22Rv1 (cell line): ENCODE measurements around the gene CDKAL1.
"Not testable (repeated sequence)": the region's sequence is repeated elsewhere in the genome, so short reads cannot be mapped to it uniquely, and the experiment has no call there.

Experiments
- H3K27ac ChIP-seq: fragments of 450-650 bp; 2 replicates; pipeline ENCODE4 v1.5.1; 2017
- ZFX ChIP-seq: fragments of 450-650 bp; IDR thresholded peaks from 2 replicates; pipeline ENCODE4 v1.6.1; 2017; ENCODE audit warnings: antibody characterized with exemption, borderline replicate concordance
- TF ChIP-seq, protein P1 (sequence below): fragments of 450-650 bp; IDR thresholded peaks from 2 replicates; pipeline ENCODE4 v1.5.1; 2017; ENCODE audit warnings: mild to moderate bottlenecking

Gene CDKAL1

GRCh38 chr6:20610636-20611370 is 76.5 kb downstream of the CDKAL1 start:
- TF ChIP-seq, protein P1, sequence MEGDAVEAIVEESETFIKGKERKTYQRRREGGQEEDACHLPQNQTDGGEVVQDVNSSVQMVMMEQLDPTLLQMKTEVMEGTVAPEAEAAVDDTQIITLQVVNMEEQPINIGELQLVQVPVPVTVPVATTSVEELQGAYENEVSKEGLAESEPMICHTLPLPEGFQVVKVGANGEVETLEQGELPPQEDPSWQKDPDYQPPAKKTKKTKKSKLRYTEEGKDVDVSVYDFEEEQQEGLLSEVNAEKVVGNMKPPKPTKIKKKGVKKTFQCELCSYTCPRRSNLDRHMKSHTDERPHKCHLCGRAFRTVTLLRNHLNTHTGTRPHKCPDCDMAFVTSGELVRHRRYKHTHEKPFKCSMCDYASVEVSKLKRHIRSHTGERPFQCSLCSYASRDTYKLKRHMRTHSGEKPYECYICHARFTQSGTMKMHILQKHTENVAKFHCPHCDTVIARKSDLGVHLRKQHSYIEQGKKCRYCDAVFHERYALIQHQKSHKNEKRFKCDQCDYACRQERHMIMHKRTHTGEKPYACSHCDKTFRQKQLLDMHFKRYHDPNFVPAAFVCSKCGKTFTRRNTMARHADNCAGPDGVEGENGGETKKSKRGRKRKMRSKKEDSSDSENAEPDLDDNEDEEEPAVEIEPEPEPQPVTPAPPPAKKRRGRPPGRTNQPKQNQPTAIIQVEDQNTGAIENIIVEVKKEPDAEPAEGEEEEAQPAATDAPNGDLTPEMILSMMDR, result no peak
- TF ChIP-seq ZFX, result no peak
- H3K27ac ChIP-seq, result no peak overlapping the region

DNA sequence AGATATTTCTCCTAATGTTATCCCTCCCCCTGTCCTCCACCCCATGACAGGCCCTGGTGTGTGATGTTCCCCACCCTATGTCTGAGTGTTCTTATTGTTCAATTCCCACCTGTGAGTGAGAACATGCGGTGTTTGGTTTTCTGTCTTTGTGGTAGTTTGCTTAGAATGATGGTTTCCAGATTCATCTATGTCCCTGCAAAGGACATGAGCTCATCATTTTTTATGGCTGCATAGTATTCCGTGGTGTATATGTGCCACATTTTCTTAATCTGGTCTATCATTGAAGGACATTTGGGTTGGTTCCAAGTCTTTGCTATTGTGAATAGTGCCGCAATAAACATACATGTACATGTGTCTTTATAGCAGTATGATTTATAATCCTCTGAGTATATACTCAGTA is 83.3 kb downstream of the CDKAL1 start:
- H3K27ac ChIP-seq, result not testable (repeated sequence)

DNA sequence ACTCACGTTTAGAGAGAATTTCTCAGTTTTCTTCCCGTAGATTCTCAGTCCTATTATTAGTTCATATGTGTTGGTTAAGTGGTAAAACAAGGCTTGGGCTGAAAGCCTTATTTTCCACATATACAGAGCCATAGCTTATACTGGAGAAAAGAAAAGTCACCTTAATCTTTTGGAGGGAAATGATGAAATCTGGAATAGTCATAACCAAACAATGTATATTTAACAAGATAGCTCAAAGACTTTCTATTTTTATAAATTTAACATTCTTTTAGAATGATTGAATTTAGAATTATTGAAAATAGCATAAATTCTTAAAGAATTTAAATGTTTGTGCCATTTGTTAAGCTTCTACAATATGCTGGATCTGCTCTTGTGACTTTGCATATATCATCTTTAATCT is 85.8 kb downstream of the CDKAL1 start:
- H3K27ac ChIP-seq, result no peak overlapping the region
- TF ChIP-seq, protein P1, result no peak
- no peak for TF ChIP-seq ZFX

- H3K27ac ChIP-seq, result no peak overlapping the region
- TF ChIP-seq, protein P1, result no peak
Measured at GRCh38 chr6:20623761-20624160, 89.5 kb downstream of the CDKAL1 start.

- no peak overlapping the region for H3K27ac ChIP-seq
- TF ChIP-seq, protein P1, result no peak
- no peak for TF ChIP-seq ZFX
Measured at GRCh38 chr6:20626165-20626564, 91.9 kb downstream of the CDKAL1 start.

GRCh38 chr6:20629509-20629908 is 95.3 kb downstream of the CDKAL1 start:
- TF ChIP-seq, protein P1, result no peak
- TF ChIP-seq ZFX, result no peak
- no peak overlapping the region for H3K27ac ChIP-seq

DNA sequence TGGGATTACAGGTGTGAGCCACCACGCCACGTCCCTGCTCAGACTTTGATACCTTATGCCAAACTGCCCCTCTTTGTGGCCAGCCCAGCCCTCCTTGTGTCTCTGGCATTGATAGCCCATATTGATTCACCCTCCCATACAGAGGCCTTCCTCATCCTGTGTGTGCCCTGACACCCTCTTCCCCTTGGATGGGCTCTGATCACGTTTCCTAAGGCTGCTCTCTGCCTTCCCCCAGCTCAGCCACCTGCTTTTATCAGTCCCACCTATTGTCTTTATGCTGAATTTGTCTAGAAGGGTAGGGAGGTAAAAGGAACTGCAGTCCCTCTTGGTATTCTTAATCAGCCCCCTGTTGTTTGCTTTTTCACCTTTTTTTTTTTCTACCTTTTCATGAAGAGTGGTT is 95.9 kb downstream of the CDKAL1 start:
- no peak overlapping the region for H3K27ac ChIP-seq
- TF ChIP-seq ZFX, result no peak
- TF ChIP-seq, protein P1, result no peak
